ENCODE measurements around the gene CCDC51. TPM values are rescaled to one million over a fixed set of nuclear protein-coding genes. Genes with fewer than 3 reads are reported as not detected.
A peak's percentile ranks its signal among the peaks of the same experiment; 100 is the strongest.
"Not testable (repeated sequence)": the region's sequence is repeated elsewhere in the genome, so short reads cannot be mapped to it uniquely, and the experiment has no call there.

CCDC51 gene, protein sequence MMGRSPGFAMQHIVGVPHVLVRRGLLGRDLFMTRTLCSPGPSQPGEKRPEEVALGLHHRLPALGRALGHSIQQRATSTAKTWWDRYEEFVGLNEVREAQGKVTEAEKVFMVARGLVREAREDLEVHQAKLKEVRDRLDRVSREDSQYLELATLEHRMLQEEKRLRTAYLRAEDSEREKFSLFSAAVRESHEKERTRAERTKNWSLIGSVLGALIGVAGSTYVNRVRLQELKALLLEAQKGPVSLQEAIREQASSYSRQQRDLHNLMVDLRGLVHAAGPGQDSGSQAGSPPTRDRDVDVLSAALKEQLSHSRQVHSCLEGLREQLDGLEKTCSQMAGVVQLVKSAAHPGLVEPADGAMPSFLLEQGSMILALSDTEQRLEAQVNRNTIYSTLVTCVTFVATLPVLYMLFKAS
- total RNA-seq (2012; rRNA removed): 20.3 and 22.8 TPM in 2 replicates

DNA sequence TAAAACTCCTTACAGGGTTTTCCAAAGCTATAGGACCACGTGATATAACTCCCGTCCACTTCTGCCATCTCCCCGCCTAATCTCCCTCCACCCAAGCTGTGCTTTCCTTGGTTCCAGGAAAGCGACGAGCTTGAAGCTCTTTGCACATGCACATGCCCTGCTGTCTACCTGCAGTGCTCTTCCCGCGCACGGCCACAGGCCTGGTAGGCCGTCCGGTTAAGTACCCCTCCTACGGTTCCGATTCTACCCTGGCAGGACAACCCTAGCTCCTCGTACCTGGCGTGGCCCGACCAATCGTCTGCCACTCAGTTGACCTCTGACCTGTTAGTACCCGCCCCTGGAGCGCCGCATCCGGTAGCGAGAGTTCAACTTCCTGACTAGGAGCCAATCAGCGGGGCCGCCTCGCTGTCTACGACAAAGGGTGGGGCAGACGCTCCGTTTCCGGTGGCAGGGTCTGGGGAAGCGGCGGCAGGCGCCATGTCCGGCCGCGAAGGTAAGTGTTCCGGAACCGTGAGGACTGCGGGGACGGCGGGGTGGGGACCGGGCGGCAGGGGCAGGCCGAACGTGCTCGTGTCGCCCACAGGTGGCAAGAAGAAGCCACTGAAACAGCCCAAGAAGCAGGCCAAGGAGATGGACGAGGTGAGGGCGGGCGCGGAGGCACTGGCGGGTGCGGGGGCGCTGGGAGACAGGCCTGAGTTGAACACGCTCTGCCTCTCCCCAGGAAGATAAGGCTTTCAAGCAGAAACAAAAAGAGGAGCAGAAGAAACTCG is at the start of gene CCDC51, which contains the start of gene TMA7:
Gene CCDC51, minus strand, starts transcription at position 300 of the 770 bp plus-strand sequence. CDS start 4,991 bp downstream, outside the sequence.
Gene TMA7, plus strand, starts transcription at position 438 of the 770 bp plus-strand sequence. Its CDS starts 40 bp downstream, at position 478.
- Histone ChIP-seq H3K4me3 (ENCODE audit: low read length) (peak within 1 kb of the TSS; percentile 88), H3K4me1 (ENCODE audit: control insufficient read depth, insufficient read depth, low read length) (peaks cover 11% of the 10 kb centered on the region), H3K36me3 (ENCODE audit: insufficient read depth, low read length) (peaks cover 21% of the 10 kb centered on the region), H3K4me2 (ENCODE audit: low read length) (peak within 1 kb of the TSS; percentile 90), H3K9me3 (replicated peaks; ENCODE audit: low read length) (no peaks in the 10 kb centered on the region), H3K9ac (ENCODE audit: low read depth, low read length) (peak within 1 kb of the TSS; percentile 94), H3K27me3 (ENCODE audit: control insufficient read depth, insufficient read depth, low read length) (no peaks in the 10 kb centered on the region)

DNA sequence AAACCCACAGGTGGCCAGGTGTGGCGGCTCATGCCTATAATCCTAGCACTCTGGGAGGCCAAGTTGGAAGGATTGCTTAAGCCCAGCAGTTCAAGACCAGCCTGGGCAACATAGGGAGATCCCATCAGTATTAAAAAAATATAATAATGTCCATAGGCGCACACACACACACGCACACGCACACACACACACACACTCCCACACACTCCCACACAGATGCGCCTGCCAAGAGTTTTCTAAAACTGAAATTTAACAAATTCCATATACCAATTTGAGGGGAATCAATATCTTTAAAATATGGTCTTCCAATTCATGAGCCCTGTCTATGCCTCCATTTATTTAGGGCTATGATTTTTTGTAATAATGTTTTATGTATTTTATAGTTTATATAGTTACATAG is 47.0 kb upstream of the CCDC51 start:
- Histone ChIP-seq H3K4me1 (ENCODE audit: control insufficient read depth, insufficient read depth, low read length) (no peaks in the 10 kb centered on the region), H3K36me3 (ENCODE audit: insufficient read depth, low read length) (peaks cover 4% of the 10 kb centered on the region)

DNA sequence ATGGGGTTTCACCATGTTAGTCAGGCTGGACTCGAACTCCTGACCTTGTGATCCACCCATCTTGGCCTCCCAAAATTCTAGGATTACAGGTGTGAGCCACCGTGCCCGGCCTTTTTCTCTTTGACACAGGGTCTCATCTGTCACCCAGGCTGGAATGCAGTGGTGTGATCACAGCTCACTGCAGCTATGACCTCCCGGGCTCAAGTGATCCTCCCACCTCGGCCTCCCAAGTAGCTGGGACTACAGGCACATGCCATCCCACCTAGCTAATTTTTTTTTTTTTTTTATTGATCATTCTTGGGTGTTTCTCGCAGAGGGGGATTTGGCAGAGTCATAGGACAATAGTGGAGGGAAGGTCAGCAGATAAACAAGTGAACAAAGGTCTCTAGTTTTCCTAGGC is 42.9 kb upstream of the CCDC51 start:
- not testable (repeated sequence) for H3K27me3 ChIP-seq (ENCODE audit: control insufficient read depth, insufficient read depth, low read length); H3K4me3 ChIP-seq (ENCODE audit: low read length); H3K4me2 ChIP-seq (ENCODE audit: low read length); H3K9ac ChIP-seq (ENCODE audit: low read depth, low read length); H3K36me3 ChIP-seq (ENCODE audit: insufficient read depth, low read length); H3K9me3 ChIP-seq (replicated peaks; ENCODE audit: low read length); H3K4me1 ChIP-seq (ENCODE audit: control insufficient read depth, insufficient read depth, low read length)

More for the DNA sequence above, 47.0 kb upstream of the CCDC51 start:
- no peaks in the 10 kb centered on the region for H3K9me3 ChIP-seq (replicated peaks; ENCODE audit: low read length)
- H3K4me3 ChIP-seq (ENCODE audit: low read length): no peak overlapping the region
- no peak overlapping the region for H3K4me2 ChIP-seq (ENCODE audit: low read length)
- H3K9ac ChIP-seq (ENCODE audit: low read depth, low read length): no peak overlapping the region
- H3K27me3 ChIP-seq (ENCODE audit: control insufficient read depth, insufficient read depth, low read length): no peaks in the 10 kb centered on the region

DNA sequence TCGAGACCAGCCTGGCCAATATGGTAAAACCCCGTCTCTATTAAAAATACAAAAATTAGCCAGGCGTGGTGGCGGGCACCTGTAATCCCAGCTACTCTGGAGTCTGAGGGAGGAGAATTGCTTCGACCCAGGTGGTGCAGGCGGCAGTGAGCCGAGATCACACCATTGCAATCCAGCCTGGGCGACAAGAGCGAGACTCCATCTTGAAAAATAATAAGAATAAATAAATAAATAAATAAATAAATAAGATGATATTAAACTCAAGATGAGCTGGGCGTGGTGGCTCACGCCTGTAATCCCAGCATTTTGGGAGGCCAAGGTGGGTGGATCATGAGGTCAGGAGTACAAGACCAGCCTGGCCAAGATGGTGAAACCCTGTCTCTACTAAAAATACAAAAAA is 41.0 kb upstream of the CCDC51 start:
- H3K27me3 ChIP-seq (ENCODE audit: control insufficient read depth, insufficient read depth, low read length); H3K9me3 ChIP-seq (replicated peaks; ENCODE audit: low read length); H3K9ac ChIP-seq (ENCODE audit: low read depth, low read length); H3K36me3 ChIP-seq (ENCODE audit: insufficient read depth, low read length); H3K4me1 ChIP-seq (ENCODE audit: control insufficient read depth, insufficient read depth, low read length); H3K4me2 ChIP-seq (ENCODE audit: low read length); H3K4me3 ChIP-seq (ENCODE audit: low read length): not testable (repeated sequence)

DNA sequence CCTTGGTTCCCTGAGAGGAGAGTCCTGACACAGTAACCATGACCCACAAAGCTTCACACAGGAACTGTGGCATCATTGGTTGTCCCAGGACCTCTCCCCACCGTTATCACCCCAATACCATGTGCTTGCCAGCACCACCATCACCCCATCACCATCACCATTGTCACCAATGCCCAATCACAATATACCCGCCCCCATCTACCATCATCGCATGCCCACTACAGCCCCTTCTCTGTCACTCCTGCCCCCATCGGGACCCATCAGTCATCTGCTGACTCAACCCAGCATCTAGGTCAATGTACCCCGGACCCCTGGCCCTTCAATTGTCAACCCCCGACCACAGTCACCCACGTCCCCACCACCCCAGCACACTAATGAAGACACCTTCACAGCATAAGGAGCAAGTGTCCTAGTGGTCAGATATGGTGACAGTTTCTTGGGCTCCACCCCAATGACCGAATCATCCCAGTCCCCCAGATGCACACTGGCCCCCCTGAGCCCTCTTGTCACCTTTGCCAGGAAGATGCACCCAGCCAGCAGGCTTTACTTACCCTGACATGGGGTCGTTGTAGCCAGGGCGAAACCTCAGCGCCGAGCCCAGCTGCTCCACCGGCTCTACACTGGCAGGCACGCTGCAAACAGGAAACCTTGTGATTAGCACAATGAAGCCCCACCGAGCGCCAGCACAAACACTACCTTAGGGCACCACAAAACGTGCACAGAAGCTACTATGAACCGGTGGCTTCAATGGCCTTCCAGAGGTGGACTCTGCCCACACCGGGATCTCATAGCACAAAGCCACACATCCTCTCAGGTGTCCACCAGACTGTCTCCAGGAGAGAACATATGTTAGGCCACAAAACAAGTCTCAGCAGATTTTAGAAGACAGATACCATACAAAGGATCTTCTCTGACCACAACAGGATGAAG is 39.0 kb upstream of the CCDC51 start:
- no peaks in the 10 kb centered on the region for H3K27me3 ChIP-seq (ENCODE audit: control insufficient read depth, insufficient read depth, low read length)
- H3K4me3 ChIP-seq (ENCODE audit: low read length): no peak overlapping the region
- H3K9me3 ChIP-seq (replicated peaks; ENCODE audit: low read length): no peaks in the 10 kb centered on the region
- no peaks in the 10 kb centered on the region for H3K36me3 ChIP-seq (ENCODE audit: insufficient read depth, low read length)
- no peak overlapping the region for H3K9ac ChIP-seq (ENCODE audit: low read depth, low read length)
- no peaks in the 10 kb centered on the region for H3K4me1 ChIP-seq (ENCODE audit: control insufficient read depth, insufficient read depth, low read length)
- H3K4me2 ChIP-seq (ENCODE audit: low read length): no peak overlapping the region

- Histone ChIP-seq H3K9ac (ENCODE audit: low read depth, low read length) (no peak overlapping the region), H3K9me3 (replicated peaks; ENCODE audit: low read length) (no peaks in the 10 kb centered on the region)
Observed at GRCh38 chr3:48477959-48478520, 38.1 kb upstream of the CCDC51 start.

DNA sequence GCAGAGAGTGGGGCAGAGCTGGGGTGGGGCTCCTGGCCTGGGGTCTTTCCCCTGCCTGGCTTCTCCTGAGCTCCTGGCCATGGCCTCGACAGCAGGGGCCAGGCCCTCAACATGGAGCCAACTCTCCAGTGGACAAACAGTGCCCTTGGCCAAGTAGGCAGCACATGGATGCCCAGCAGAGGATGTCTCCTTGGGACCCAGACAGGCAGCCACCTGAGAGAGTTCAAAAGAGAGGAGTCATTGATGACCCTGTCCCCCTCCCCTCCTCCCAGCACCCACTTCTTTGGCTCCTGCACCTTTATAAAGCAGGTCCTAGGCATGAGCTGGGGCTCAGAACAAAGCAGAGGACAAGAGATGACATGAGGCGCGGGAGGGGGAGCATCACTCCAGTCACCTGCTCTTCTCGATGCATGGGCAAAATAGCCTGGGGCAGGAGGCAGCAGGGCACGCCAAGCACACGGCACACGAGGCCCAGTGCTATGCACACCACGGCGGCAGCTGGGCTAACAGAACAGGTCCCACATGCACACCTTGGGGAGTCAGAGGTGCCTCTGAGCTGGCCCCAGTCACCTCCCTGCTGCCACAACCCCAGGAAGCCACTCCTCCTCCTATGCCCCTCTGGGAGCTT is 36.6 kb upstream of the CCDC51 start:
- H3K4me3 ChIP-seq (ENCODE audit: low read length): no peak overlapping the region

More at GRCh38 chr3:48477959-48478520, 38.1 kb upstream of the CCDC51 start:
- Histone ChIP-seq H3K4me1 (ENCODE audit: control insufficient read depth, insufficient read depth, low read length) (peaks cover 5% of the 10 kb centered on the region), H3K4me3 (ENCODE audit: low read length) (no peak overlapping the region), H3K27me3 (ENCODE audit: control insufficient read depth, insufficient read depth, low read length) (no peaks in the 10 kb centered on the region), H3K36me3 (ENCODE audit: insufficient read depth, low read length) (no peaks in the 10 kb centered on the region), H3K4me2 (ENCODE audit: low read length) (no peak overlapping the region)

GRCh38 chr3:48475188-48475587 is 35.3 kb upstream of the CCDC51 start:
- no peak overlapping the region for H3K9ac ChIP-seq (ENCODE audit: low read depth, low read length)
- peaks cover under 1% of the 10 kb centered on the region for H3K36me3 ChIP-seq (ENCODE audit: insufficient read depth, low read length)
- no peaks in the 10 kb centered on the region for H3K9me3 ChIP-seq (replicated peaks; ENCODE audit: low read length)
- H3K4me1 ChIP-seq (ENCODE audit: control insufficient read depth, insufficient read depth, low read length): peaks cover 12% of the 10 kb centered on the region
- no peak overlapping the region for H3K4me3 ChIP-seq (ENCODE audit: low read length)
- no peak overlapping the region for H3K4me2 ChIP-seq (ENCODE audit: low read length)
- no peaks in the 10 kb centered on the region for H3K27me3 ChIP-seq (ENCODE audit: control insufficient read depth, insufficient read depth, low read length)

More for the DNA sequence above, 36.6 kb upstream of the CCDC51 start:
- H3K9ac ChIP-seq (ENCODE audit: low read depth, low read length): no peak overlapping the region
- H3K27me3 ChIP-seq (ENCODE audit: control insufficient read depth, insufficient read depth, low read length): no peaks in the 10 kb centered on the region
- H3K36me3 ChIP-seq (ENCODE audit: insufficient read depth, low read length): no peaks in the 10 kb centered on the region
- H3K4me1 ChIP-seq (ENCODE audit: control insufficient read depth, insufficient read depth, low read length): peaks cover 9% of the 10 kb centered on the region
- no peaks in the 10 kb centered on the region for H3K9me3 ChIP-seq (replicated peaks; ENCODE audit: low read length)
- no peak overlapping the region for H3K4me2 ChIP-seq (ENCODE audit: low read length)

DNA sequence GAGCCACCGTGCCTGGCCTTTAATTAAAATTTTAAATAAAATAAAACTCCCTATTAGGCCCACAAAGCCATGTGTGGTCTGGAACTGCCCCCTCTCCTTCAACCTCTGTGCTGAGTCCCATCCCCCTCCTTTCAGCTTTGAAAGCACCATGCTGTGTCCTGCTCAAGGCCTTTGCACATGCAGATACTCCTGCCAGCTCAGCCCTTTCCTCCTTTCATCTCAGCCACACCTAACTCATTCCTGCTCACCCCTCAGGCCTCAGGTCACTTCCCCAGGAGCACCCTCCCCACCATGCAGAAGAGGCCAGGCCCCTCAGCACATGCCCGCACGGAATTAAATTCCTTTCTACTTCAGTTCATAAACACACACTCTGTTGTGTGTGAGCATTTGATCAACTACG is 34.7 kb upstream of the CCDC51 start:
- no peak overlapping the region for H3K4me3 ChIP-seq (ENCODE audit: low read length)
- H3K27me3 ChIP-seq (ENCODE audit: control insufficient read depth, insufficient read depth, low read length): no peaks in the 10 kb centered on the region
- no peak overlapping the region for H3K9ac ChIP-seq (ENCODE audit: low read depth, low read length)
- H3K4me2 ChIP-seq (ENCODE audit: low read length): no peak overlapping the region
- peaks cover 18% of the 10 kb centered on the region for H3K4me1 ChIP-seq (ENCODE audit: control insufficient read depth, insufficient read depth, low read length)
- H3K9me3 ChIP-seq (replicated peaks; ENCODE audit: low read length): no peaks in the 10 kb centered on the region
- peaks cover 6% of the 10 kb centered on the region for H3K36me3 ChIP-seq (ENCODE audit: insufficient read depth, low read length)

GRCh38 chr3:48474031-48474430 is 34.1 kb upstream of the CCDC51 start:
- Histone ChIP-seq H3K36me3 (ENCODE audit: insufficient read depth, low read length) (peaks cover 12% of the 10 kb centered on the region), H3K4me1 (ENCODE audit: control insufficient read depth, insufficient read depth, low read length) (peaks cover 24% of the 10 kb centered on the region)

More at GRCh38 chr3:48474031-48474430, 34.1 kb upstream of the CCDC51 start:
- H3K4me2 ChIP-seq (ENCODE audit: low read length); H3K4me3 ChIP-seq (ENCODE audit: low read length); H3K9me3 ChIP-seq (replicated peaks; ENCODE audit: low read length); H3K9ac ChIP-seq (ENCODE audit: low read depth, low read length); H3K27me3 ChIP-seq (ENCODE audit: control insufficient read depth, insufficient read depth, low read length): not testable (repeated sequence)
